H1 (cell line): ENCODE data around the gene VPS13D. TPM values are rescaled to one million over a fixed set of nuclear protein-coding genes. Genes with fewer than 3 reads are reported as not detected.

Experiments used
- CTCF ChIA-PET: fragments of 300-600 bp; sonication (Branson Sonifier 250); formaldehyde crosslinking; loops from one replicate; lab custom pipeline; 2021; ENCODE audit not compliant: partially characterized antibody; lab: Charles Lee
- POLR2A ChIA-PET: fragments of 300-600 bp; sonication (Branson Sonifier 250); formaldehyde crosslinking; loops from one replicate; lab custom pipeline; 2021; ENCODE audit warnings: inconsistent platforms; ENCODE audit not compliant: partially characterized antibody; lab: Charles Lee
- DNase-seq, 2 experiments: peaks; one replicate each; pipeline versions ENCODE4 v3.0.0 to v3.0.0-alpha.2; 2010 to 2022; ENCODE audit warnings: low spot score in 2 of 2, low read depth in 1 of 2, mixed read lengths in 1 of 2
- FAIRE-seq: peaks from 2 replicates; lab custom pipeline; 2011; peaks lifted over from hg19 to GRCh38; lab: Jason Lieb, UNC
- H2AFZ ChIP-seq: 2 replicates; pipeline ENCODE4 v1.8.1; 2012; ENCODE audit warnings: low read length, inconsistent platforms
- H2AK5ac ChIP-seq: 2 replicates; pipeline ENCODE4 v1.6.1; 2013; ENCODE audit warnings: low read depth, low read length
- H2BK120ac ChIP-seq: replicated peaks from 2 replicates; pipeline ENCODE3; 2013; ENCODE audit warnings: low read depth, low read length, inconsistent platforms
- H2BK12ac ChIP-seq: 2 replicates; pipeline ENCODE4 v1.6.1; 2013; ENCODE audit warnings: low read depth, low read length
- H2BK15ac ChIP-seq: 2 replicates; pipeline ENCODE4 v1.6.1; 2013; ENCODE audit warnings: low read length
- H2BK20ac ChIP-seq: 2 replicates; pipeline ENCODE4 v1.6.1; 2013; ENCODE audit warnings: low read length
- H2BK5ac ChIP-seq: 2 replicates; pipeline ENCODE4 v1.6.1; 2013; ENCODE audit warnings: low read depth, low read length
- H3K14ac ChIP-seq: 2 replicates; pipeline ENCODE4 v1.6.1; 2013; ENCODE audit warnings: inconsistent platforms; ENCODE audit not compliant: insufficient read length
- H3K18ac ChIP-seq: 2 replicates; pipeline ENCODE4 v1.6.1; 2013; ENCODE audit warnings: low read length; ENCODE audit errors: extremely low read depth
- H3K23ac ChIP-seq: 2 replicates; pipeline ENCODE4 v1.6.1; 2013; ENCODE audit warnings: inconsistent platforms; ENCODE audit not compliant: insufficient read length
- H3K23me2 ChIP-seq: 2 replicates; pipeline ENCODE4 v1.6.1; 2013; ENCODE audit warnings: low read depth, low read length
- H3K27ac ChIP-seq: 2 replicates; pipeline ENCODE4 v1.6.1; 2011; ENCODE audit warnings: low read depth, low read length, inconsistent platforms
- H3K27me3 ChIP-seq, 4 experiments: replicated peaks in 1 of 4; 1 replicate in 1 of 4; 2 replicates in 3 of 4; pipeline versions ENCODE4 v1.6.1 to v1.8.1; 2011 to 2013; ENCODE audit warnings: low read length in 3 of 4, mild to moderate bottlenecking in 3 of 4, inconsistent platforms in 2 of 4, mixed read lengths in 2 of 4, moderate library complexity in 1 of 4; ENCODE audit not compliant: control insufficient read depth in 3 of 4, insufficient read depth in 3 of 4; ENCODE audit errors: extremely low read depth in 1 of 4
- H3K36me3 ChIP-seq, 4 experiments: 2 replicates each; pipeline versions ENCODE4 v1.6.1 to v1.8.1; 2011 to 2013; ENCODE audit warnings: mild to moderate bottlenecking in 4 of 4, low read length in 3 of 4, moderate library complexity in 2 of 4, control low read depth in 1 of 4, inconsistent platforms in 1 of 4; ENCODE audit not compliant: insufficient read depth in 4 of 4, control insufficient read depth in 2 of 4
- H3K4ac ChIP-seq: replicated peaks from 2 replicates; pipeline ENCODE3; 2013; ENCODE audit warnings: low read length, low read depth, mixed read lengths, inconsistent platforms; ENCODE audit not compliant: insufficient read length
- H3K4me1 ChIP-seq, 4 experiments: replicated peaks in 1 of 4; 1 replicate in 1 of 4; 2 replicates in 3 of 4; pipeline versions ENCODE4 v1.6.1 to v1.8.1; 2011 to 2013; ENCODE audit warnings: low read length in 3 of 4, inconsistent platforms in 2 of 4, mixed read lengths in 1 of 4; ENCODE audit not compliant: insufficient read depth in 4 of 4, control insufficient read depth in 3 of 4
- H3K4me2 ChIP-seq, 2 experiments: 2 replicates each; pipeline versions ENCODE4 v1.6.1 to v1.8.1; 2011 to 2013; ENCODE audit warnings: low read depth in 2 of 2, low read length in 2 of 2, control low read depth in 1 of 2, inconsistent platforms in 1 of 2, mild to moderate bottlenecking in 1 of 2; ENCODE audit not compliant: insufficient read depth in 1 of 2
- H3K4me3 ChIP-seq, 4 experiments: fragments of 200-600, 300-600 bp in 1 of 4; sonication (generic), shearing (Covaris generic), sonication (Bioruptor Twin) in 1 of 4; 2 replicates each; pipeline versions ENCODE4 v1.5.1 to v1.8.1; 2011 to 2016; ENCODE audit warnings: low read length in 4 of 4, low read depth in 3 of 4, control low read depth in 2 of 4, inconsistent platforms in 2 of 4, mild to moderate bottlenecking in 2 of 4, mixed read lengths in 1 of 4, moderate library complexity in 1 of 4; ENCODE audit not compliant: insufficient read depth in 2 of 4; ENCODE audit errors: extremely low read depth in 1 of 4
- H3K56ac ChIP-seq: replicated peaks from 2 replicates; pipeline ENCODE3; 2013; ENCODE audit warnings: low read depth, mild to moderate bottlenecking, mixed read lengths, low read length, inconsistent platforms; ENCODE audit not compliant: insufficient read length
- H3K79me1 ChIP-seq: 2 replicates; pipeline ENCODE4 v1.6.1; 2013; ENCODE audit warnings: low read depth, low read length, control low read depth
- H3K79me2 ChIP-seq, 2 experiments: 2 replicates each; pipeline versions ENCODE4 v1.6.1 to v1.8.1; 2012 to 2013; ENCODE audit warnings: low read length in 2 of 2, mild to moderate bottlenecking in 2 of 2, inconsistent platforms in 1 of 2; ENCODE audit not compliant: insufficient read depth in 2 of 2, control insufficient read depth in 1 of 2
- H3K9ac ChIP-seq, 4 experiments: replicated peaks in 1 of 4; 1 replicate in 1 of 4; 2 replicates in 3 of 4; pipeline versions ENCODE4 v1.6.1 to v1.8.1; 2011 to 2013; ENCODE audit warnings: low read depth in 3 of 4, low read length in 3 of 4, control low read depth in 2 of 4, mild to moderate bottlenecking in 2 of 4, moderate library complexity in 2 of 4, inconsistent platforms in 1 of 4; ENCODE audit errors: extremely low read depth in 1 of 4
- H3K9me3 ChIP-seq, 2 experiments: 2 replicates each; pipeline versions ENCODE4 v1.6.1 to v1.8.1; 2012 to 2013; ENCODE audit warnings: mild to moderate bottlenecking in 2 of 2, moderate library complexity in 2 of 2, control low read depth in 1 of 2, inconsistent platforms in 1 of 2, low read depth in 1 of 2, low read length in 1 of 2, mixed read lengths in 1 of 2; ENCODE audit not compliant: insufficient read depth in 2 of 2
- H4K20me1 ChIP-seq, 2 experiments: replicated peaks in 1 of 2; 2 replicates each; pipeline versions ENCODE3 to v1.8.1; 2011 to 2013; ENCODE audit warnings: inconsistent platforms in 2 of 2, low read length in 2 of 2, mild to moderate bottlenecking in 1 of 2; ENCODE audit not compliant: insufficient read depth in 2 of 2, control insufficient read depth in 1 of 2
- H4K5ac ChIP-seq: 2 replicates; pipeline ENCODE4 v1.6.1; 2013; ENCODE audit warnings: low read length, low read depth, mixed read lengths, inconsistent platforms; ENCODE audit not compliant: insufficient read length
- H4K8ac ChIP-seq: 2 replicates; pipeline ENCODE4 v1.8.0; 2013; ENCODE audit warnings: mild to moderate bottlenecking, moderate library complexity, low read length, inconsistent platforms; ENCODE audit not compliant: insufficient read depth; ENCODE audit errors: extremely low read depth
- H4K91ac ChIP-seq: replicated peaks from 2 replicates; pipeline ENCODE3; 2013; ENCODE audit warnings: low read length, mixed read lengths, inconsistent platforms; ENCODE audit not compliant: insufficient read length
- ASH2L ChIP-seq: fragments of 200-600, 300-600 bp; sonication (generic); IDR thresholded peaks from one replicate; pipeline ENCODE4 v1.7.1; 2017; ENCODE audit warnings: low read length
- CBX5 ChIP-seq: fragments of 300-800, 300-1000 bp; sonication (generic); IDR thresholded peaks from 2 replicates; pipeline ENCODE4 v1.7.1; 2016; ENCODE audit warnings: antibody characterized with exemption, low read length, low read depth
- CBX8 ChIP-seq: fragments of 300-800, 300-1000 bp; sonication (generic); IDR thresholded peaks from 2 replicates; pipeline ENCODE4 v1.7.1; 2016; ENCODE audit warnings: low read depth, low read length, borderline replicate concordance
- EGR1 ChIP-seq: IDR thresholded peaks from 2 replicates; pipeline ENCODE4 v1.6.1; 2011; ENCODE audit warnings: low read depth, low read length, borderline replicate concordance
- EZH2 ChIP-seq: fragments of 200-600 bp; sonication (generic); IDR thresholded peaks from 2 replicates; pipeline ENCODE4 v1.7.1; 2012; ENCODE audit warnings: low read depth, mild to moderate bottlenecking, moderate library complexity, low read length, inconsistent platforms; ENCODE audit not compliant: severe bottlenecking
- FOSL1 ChIP-seq: IDR thresholded peaks from 2 replicates; pipeline ENCODE4 v1.6.1; 2011; ENCODE audit warnings: mild to moderate bottlenecking, low read depth, low read length, moderate library complexity; ENCODE audit not compliant: insufficient read depth
- GTF2F1 ChIP-seq: IDR thresholded peaks from 2 replicates; pipeline ENCODE4 v1.6.1; 2012; ENCODE audit warnings: low read depth, low read length, improper control_type of control experiment, borderline replicate concordance
- KDM1A ChIP-seq: fragments of 200-600, 300-600 bp; sonication (generic); IDR thresholded peaks from 2 replicates; pipeline ENCODE4 v1.7.1; 2016; ENCODE audit warnings: mild to moderate bottlenecking, low read length, borderline replicate concordance
- KDM4A ChIP-seq: IDR thresholded peaks from one replicate; pipeline ENCODE4 v1.7.1; 2012; ENCODE audit warnings: low read depth, mild to moderate bottlenecking, moderate library complexity, low read length, inconsistent platforms; ENCODE audit not compliant: severe bottlenecking
- POLR2A ChIP-seq, 2 experiments: IDR thresholded peaks; 1 replicate in 1 of 2; 2 replicates in 1 of 2; pipeline ENCODE4 v1.6.1; 2011; ENCODE audit warnings: low read depth in 2 of 2, low read length in 2 of 2, mild to moderate bottlenecking in 2 of 2; ENCODE audit errors: control extremely low read depth in 1 of 2
- RNF2 ChIP-seq: fragments of 200-900, 300-1000 bp; sonication (generic); IDR thresholded peaks from 2 replicates; pipeline ENCODE4 v1.7.1; 2016; ENCODE audit warnings: borderline replicate concordance, low read depth, mild to moderate bottlenecking, antibody characterized with exemption, low read length; ENCODE audit not compliant: poor library complexity, severe bottlenecking; ENCODE audit errors: missing control alignments
- SIX5 ChIP-seq: IDR thresholded peaks from 2 replicates; pipeline ENCODE4 v1.6.1; 2011; ENCODE audit warnings: mild to moderate bottlenecking, low read depth, low read length
- SP4 ChIP-seq: IDR thresholded peaks from 2 replicates; pipeline ENCODE4 v1.6.1; 2012; ENCODE audit warnings: low read length, inconsistent platforms
- SRF ChIP-seq: IDR thresholded peaks from 2 replicates; pipeline ENCODE4 v1.6.1; 2011; ENCODE audit warnings: mild to moderate bottlenecking, low read depth, low read length, moderate library complexity
- TAF7 ChIP-seq: optimal IDR thresholded peaks from 2 replicates; pipeline ENCODE3; 2011; ENCODE audit warnings: low read depth, mild to moderate bottlenecking, inconsistent platforms, low read length, moderate library complexity, borderline replicate concordance
- YY1 ChIP-seq: IDR thresholded peaks from 2 replicates; pipeline ENCODE4 v1.6.1; 2011; ENCODE audit warnings: low read depth, mild to moderate bottlenecking, low read length
- WGBS, 2 experiments: shearing (Covaris generic) in 1 of 2; methylation state at CpG; one replicate each; pipeline versions ENCODE4 v1.1.6 to v1.1.7; 2013 to 2015; ENCODE audit warnings: low lambda C conversion rate in 2 of 2, mixed read lengths in 2 of 2, inconsistent platforms in 1 of 2, low coverage in 1 of 2, missing lambda C conversion rate in 1 of 2; ENCODE audit not compliant: insufficient replicate concordance in 2 of 2, insufficient coverage in 1 of 2, insufficient read length in 1 of 2; ENCODE audit errors: extremely low coverage in 1 of 2, missing lambda C conversion rate in 1 of 2; 5-methylcytosine and 5-hydroxymethylcytosine counted together
- polyA plus RNA-seq, 7 experiments: library from polyadenylated mRNA; depleted of rRNA in 3 of 7; stranded (reverse) in 5 of 7; unstranded in 2 of 7; fragments of >200 nt in 5 of 7; fragments of 200-250 nt in 2 of 7; gene quantifications; 1 replicate in 5 of 7; 2 replicates in 1 of 7; 4 replicates in 1 of 7; pipeline versions ENCODE4 v1.2.1 to v1.2.3, GENCODE V29; 2011 to 2013; ENCODE audit warnings: missing spikeins in 2 of 7, mixed read lengths in 2 of 7
- total RNA-seq: library from RNA; stranded (reverse); fragmentation: NEBNext Ultra II Directional; extraction: Animal tissue kit (Norgen Biotek cat#: 25700); gene quantifications from 2 replicates; pipeline ENCODE4 v1.2.1, GENCODE V29; 2021

Gene VPS13D
- total and polyA plus RNA-seq, 2 of the 8 experiments (the other 6 are each of a cell fraction or from before 2014, with no cell fraction given), result 10.9 to 31.2 TPM

DNA sequence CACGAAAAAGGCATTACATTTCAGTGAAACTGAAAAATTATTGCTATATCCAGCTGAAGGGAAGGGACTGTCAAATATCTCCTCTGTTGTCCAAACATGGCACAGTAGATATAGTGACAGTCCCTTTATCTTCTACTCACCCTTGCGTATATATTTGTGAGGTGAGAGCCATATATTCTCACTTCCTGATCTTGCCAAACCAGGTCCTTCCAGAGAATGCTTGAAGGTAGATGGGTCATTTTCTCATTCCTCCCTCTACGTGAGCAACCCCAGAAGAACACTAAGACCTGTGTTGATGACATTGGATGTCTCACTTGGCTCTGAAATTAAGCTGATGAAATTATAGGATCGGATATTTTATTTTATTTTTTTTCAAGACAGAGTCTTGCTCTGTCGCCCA lies 237.0 kb downstream of the VPS13D start:
- no peak overlapping the region for H3K56ac ChIP-seq
- H3K4me2 ChIP-seq, result no peak overlapping the region
- no peak for FAIRE-seq
- H2AK5ac ChIP-seq, result no peak overlapping the region
- no peaks in the 10 kb centered on the region for H3K79me2 ChIP-seq
- no peaks in the 10 kb centered on the region for H3K79me1 ChIP-seq
- no peak overlapping the region for H3K4me3 ChIP-seq
- no peak overlapping the region for H2BK120ac ChIP-seq
- no peaks in the 10 kb centered on the region for H3K23me2 ChIP-seq
- no peak overlapping the region for H4K91ac ChIP-seq
- H3K9ac ChIP-seq, result no peak overlapping the region
- POLR2A ChIA-PET, result no interaction called here
- H3K36me3 ChIP-seq, result no peaks in the 10 kb centered on the region
- no peak overlapping the region for H2BK12ac ChIP-seq
- CTCF ChIA-PET, result no interaction called here
- H3K27ac ChIP-seq, result no peak overlapping the region
- DNase-seq, result no peak
- no peak overlapping the region for H2BK20ac ChIP-seq
- WGBS, 2 experiments, result 93% methylated on average over 5 of the region's 5 CpGs; no CpG with 5 or more reads in 1 of the 2 experiments
- no peaks in the 10 kb centered on the region for H3K9me3 ChIP-seq
- no peak overlapping the region for H4K5ac ChIP-seq
- H3K14ac ChIP-seq, result no peak overlapping the region
- H3K27me3 ChIP-seq, result no peaks in the 10 kb centered on the region
- no peak overlapping the region for H3K23ac ChIP-seq
- H3K4me1 ChIP-seq, result no peaks in the 10 kb centered on the region; a peak in 1 of 7 replicates
- no peak overlapping the region for H2BK5ac ChIP-seq
- H3K18ac ChIP-seq, result no peak overlapping the region
- no peaks in the 10 kb centered on the region for H4K20me1 ChIP-seq
- H2AFZ ChIP-seq, result no peak overlapping the region
- H4K8ac ChIP-seq, result no peak overlapping the region
- no peak overlapping the region for H3K4ac ChIP-seq
- no peak overlapping the region for H2BK15ac ChIP-seq
- TF ChIP-seq FOSL1 (no peak), CBX8 (no peak), SRF (no peak), KDM1A (no peak), SIX5 (no peak), EZH2 (no peak), ASH2L (no peak), YY1 (no peak), RNF2 (no peak), SP4 (no peak), CBX5 (no peak), KDM4A (no peak), EGR1 (no peak), POLR2A (IDR thresholded peaks at IDR 0.05; ENCODE audit: control extremely low read depth in 1 of 2, low read depth in 2 of 2, low read length in 2 of 2) (no peak), GTF2F1 (no peak), TAF7 (no peak)
